HEK293T (cell line): ENCODE measurements around the gene TRMT11.

Experiments used
- CTBP1 ChIP-seq: fragments of 450-650 bp; IDR thresholded peaks from 2 replicates; pipeline ENCODE4 v1.6.1; 2016; ENCODE audit warnings: borderline replicate concordance
- FOXA1 ChIP-seq: fragments of 450-650 bp; IDR thresholded peaks from 2 replicates; pipeline ENCODE4 v1.6.1; 2016; ENCODE audit warnings: mild to moderate bottlenecking
- FOXM1 ChIP-seq: fragments of 450-650 bp; IDR thresholded peaks from 2 replicates; pipeline ENCODE4 v1.6.1; 2017; ENCODE audit warnings: mild to moderate bottlenecking, borderline replicate concordance
- LEF1 ChIP-seq: fragments of 450-650 bp; IDR thresholded peaks from 2 replicates; pipeline ENCODE4 v1.6.1; 2017; ENCODE audit warnings: mild to moderate bottlenecking, borderline replicate concordance

DNA sequence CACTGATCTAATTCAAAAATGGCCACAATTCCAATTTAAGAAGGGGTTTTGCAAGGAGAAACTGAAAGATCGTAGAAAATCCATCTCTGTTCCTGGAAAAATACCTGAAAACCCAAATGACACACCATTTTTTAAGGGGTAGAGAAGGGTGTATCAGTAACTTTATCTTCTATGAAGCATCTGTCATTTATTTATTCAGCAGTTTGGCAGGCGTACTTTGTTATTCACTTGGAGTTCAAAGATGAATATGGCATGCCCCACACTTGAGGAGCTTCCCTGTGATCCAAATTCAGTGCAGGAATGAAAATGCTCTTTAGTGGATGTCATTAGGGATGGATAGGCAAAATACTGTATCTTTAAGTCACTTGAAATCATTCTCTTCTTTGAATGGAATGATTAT, 22.5 kb upstream of the TRMT11 start:
- TF ChIP-seq CTBP1 (no peak), FOXM1 (no peak), FOXA1 (no peak), LEF1 (no peak)
